H9 (cell line): ENCODE results near the gene SMURF1. TPM values are rescaled to one million over a fixed set of nuclear protein-coding genes. Genes with fewer than 3 reads are reported as not detected.

Source experiments
- DNase-seq: peaks from one replicate; pipeline ENCODE4 v3.0.0-alpha.2; 2017
- H2AFZ ChIP-seq: one replicate; pipeline ENCODE4 v1.6.1; 2013; ENCODE audit warnings: mild to moderate bottlenecking, low read length, control low read depth, moderate library complexity
- H2AK5ac ChIP-seq: 2 replicates; pipeline ENCODE4 v1.6.1; 2013; ENCODE audit warnings: low read length, control low read depth, mixed read lengths; ENCODE audit not compliant: insufficient read length
- H2BK120ac ChIP-seq: one replicate; pipeline ENCODE4 v1.6.1; 2013; ENCODE audit warnings: low read depth, mild to moderate bottlenecking, low read length, control low read depth, inconsistent platforms; ENCODE audit not compliant: poor library complexity, severe bottlenecking
- H2BK12ac ChIP-seq: 2 replicates; pipeline ENCODE4 v1.6.1; 2013; ENCODE audit warnings: low read length, control low read depth, mixed read lengths, low read depth; ENCODE audit not compliant: insufficient read length
- H2BK15ac ChIP-seq: 2 replicates; pipeline ENCODE4 v1.6.1; 2013; ENCODE audit warnings: low read depth, low read length, control low read depth
- H2BK20ac ChIP-seq: one replicate; pipeline ENCODE4 v1.6.1; 2013; ENCODE audit warnings: low read depth, mild to moderate bottlenecking, low read length, control low read depth, inconsistent platforms; ENCODE audit not compliant: poor library complexity, severe bottlenecking
- H2BK5ac ChIP-seq: 2 replicates; pipeline ENCODE4 v1.6.1; 2013; ENCODE audit warnings: low read length, control low read depth, mixed read lengths; ENCODE audit not compliant: insufficient read length
- H3K14ac ChIP-seq: 2 replicates; pipeline ENCODE4 v1.6.1; 2013; ENCODE audit warnings: low read length, control low read depth; ENCODE audit not compliant: insufficient read depth
- H3K18ac ChIP-seq: 2 replicates; pipeline ENCODE4 v1.6.1; 2013; ENCODE audit warnings: low read depth, mild to moderate bottlenecking, mixed read lengths, low read length, control low read depth; ENCODE audit not compliant: insufficient read length
- H3K23ac ChIP-seq: 2 replicates; pipeline ENCODE4 v1.6.1; 2013; ENCODE audit warnings: low read length, control low read depth, mixed read lengths, low read depth; ENCODE audit not compliant: insufficient read length
- H3K23me2 ChIP-seq: 2 replicates; pipeline ENCODE4 v1.6.1; 2013; ENCODE audit warnings: low read depth, mild to moderate bottlenecking, mixed read lengths, low read length, control low read depth; ENCODE audit not compliant: insufficient read length, poor library complexity, severe bottlenecking
- H3K27ac ChIP-seq: 2 replicates; pipeline ENCODE4 v1.5.1; 2013; ENCODE audit warnings: low read length, control low read depth, mixed read lengths, low read depth; ENCODE audit not compliant: insufficient read length
- H3K27me3 ChIP-seq: 2 replicates; pipeline ENCODE4 v1.6.1; 2013; ENCODE audit warnings: low read length, control low read depth, inconsistent platforms; ENCODE audit not compliant: insufficient read depth
- H3K4ac ChIP-seq: 2 replicates; pipeline ENCODE4 v1.6.1; 2013; ENCODE audit warnings: low read depth, mild to moderate bottlenecking, control low read depth, inconsistent platforms, low read length, moderate library complexity
- H3K4me1 ChIP-seq: 2 replicates; pipeline ENCODE4 v1.6.1; 2013; ENCODE audit warnings: low read length, control low read depth, inconsistent platforms; ENCODE audit not compliant: insufficient read depth
- H3K4me2 ChIP-seq: 2 replicates; pipeline ENCODE4 v1.6.1; 2013; ENCODE audit warnings: low read length, control low read depth, mixed read lengths; ENCODE audit not compliant: insufficient read length, insufficient read depth
- H3K56ac ChIP-seq: 2 replicates; pipeline ENCODE4 v1.6.1; 2013; ENCODE audit warnings: low read depth, mild to moderate bottlenecking, mixed read lengths, low read length, control low read depth; ENCODE audit not compliant: insufficient read length
- H3K79me1 ChIP-seq: 2 replicates; pipeline ENCODE4 v1.6.1; 2013; ENCODE audit warnings: low read depth, mild to moderate bottlenecking, moderate library complexity, low read length, control low read depth, inconsistent platforms; ENCODE audit not compliant: insufficient read depth, poor library complexity, severe bottlenecking
- H3K79me2 ChIP-seq: 2 replicates; pipeline ENCODE4 v1.6.1; 2013; ENCODE audit warnings: low read length, control low read depth, inconsistent platforms; ENCODE audit not compliant: insufficient read depth
- H3K9ac ChIP-seq: 2 replicates; pipeline ENCODE4 v1.6.1; 2013; ENCODE audit warnings: low read length, control low read depth, mixed read lengths; ENCODE audit not compliant: insufficient read length; ENCODE audit errors: extremely low read depth
- H3K9me3 ChIP-seq: one replicate; pipeline ENCODE4 v1.6.1; 2013; ENCODE audit warnings: low read depth, low read length, inconsistent platforms; ENCODE audit not compliant: control insufficient read depth
- H3T11ph ChIP-seq: one replicate; pipeline ENCODE4 v1.6.1; 2013; ENCODE audit warnings: mild to moderate bottlenecking, low read length, control low read depth, inconsistent platforms
- H4K20me1 ChIP-seq: one replicate; pipeline ENCODE4 v1.6.1; 2013; ENCODE audit not compliant: control insufficient read depth, insufficient read length, insufficient read depth
- H4K5ac ChIP-seq: 2 replicates; pipeline ENCODE4 v1.6.1; 2013; ENCODE audit warnings: low read depth, mild to moderate bottlenecking, mixed read lengths, low read length, control low read depth; ENCODE audit not compliant: insufficient read length
- H4K8ac ChIP-seq: replicated peaks from 2 replicates; pipeline ENCODE4 v1.6.1; 2013; ENCODE audit warnings: low read length, control low read depth, mixed read lengths, low read depth; ENCODE audit not compliant: insufficient read length
- H4K91ac ChIP-seq: 2 replicates; pipeline ENCODE4 v1.6.1; 2013; ENCODE audit warnings: low read depth, mild to moderate bottlenecking, moderate library complexity, mixed read lengths, low read length, control low read depth; ENCODE audit not compliant: insufficient read length
- H3K27ac Mint-ChIP-seq, 3 experiments: 2 replicates in 2 of 3; 3 replicates in 1 of 3; pipeline ENCODE4 v1.8.0; 2020 to 2021; ENCODE audit warnings: mixed read lengths in 3 of 3, mild to moderate bottlenecking in 1 of 3, moderate library complexity in 1 of 3
- H3K27me3 Mint-ChIP-seq: 2 replicates; pipeline ENCODE4 v1.8.0; 2021; ENCODE audit warnings: low read depth, mild to moderate bottlenecking, moderate library complexity, mixed read lengths
- H3K36me3 Mint-ChIP-seq, 3 experiments: 2 replicates in 2 of 3; 3 replicates in 1 of 3; pipeline ENCODE4 v1.8.0; 2020 to 2021; ENCODE audit warnings: low read depth in 3 of 3, mixed read lengths in 3 of 3; ENCODE audit not compliant: insufficient read depth in 1 of 3
- H3K4me1 Mint-ChIP-seq, 2 experiments: 2 replicates each; pipeline ENCODE4 v1.8.0; 2020; ENCODE audit warnings: mixed read lengths in 2 of 2
- H3K4me3 Mint-ChIP-seq, 2 experiments: 2 replicates in 1 of 2; 3 replicates in 1 of 2; pipeline ENCODE4 v1.8.0; 2020 to 2021; ENCODE audit warnings: mild to moderate bottlenecking in 2 of 2, mixed read lengths in 2 of 2, moderate library complexity in 1 of 2
- H3K9me3 Mint-ChIP-seq, 2 experiments: 2 replicates in 1 of 2; 3 replicates in 1 of 2; pipeline ENCODE4 v1.8.0; 2020; ENCODE audit warnings: mild to moderate bottlenecking in 2 of 2, mixed read lengths in 2 of 2, moderate library complexity in 1 of 2
- CTCF ChIP-seq: fragments of 200-600 bp; sonication (generic); conservative IDR thresholded peaks from 3 replicates; pipeline ENCODE4 v1.8.0; 2021; ENCODE audit warnings: antibody characterized with exemption, mild to moderate bottlenecking
- WGBS: extraction: QIAGEN DNeasy Blood & Tissue Kit; methylation state at CpG from one replicate; pipeline ENCODE4 v1.1.7; 2013; ENCODE audit warnings: missing lambda C conversion rate, low lambda C conversion rate, mixed read lengths; ENCODE audit not compliant: insufficient read length; ENCODE audit errors: extremely low coverage; 5-methylcytosine and 5-hydroxymethylcytosine counted together
- total RNA-seq: library from RNA; stranded (reverse); gene quantifications from 2 replicates; pipeline ENCODE4 v1.2.1, GENCODE V29; 2021

Gene SMURF1
- total RNA-seq, 1 experiment from 2014 or later, result 29.4 TPM

GRCh38 chr7:98993024-98993897 is 150.6 kb downstream of the SMURF1 start:
- H3K56ac ChIP-seq, result no peak overlapping the region
- H2AFZ ChIP-seq, result no peak overlapping the region
- H3K9me3 Mint-ChIP-seq, result no peaks in the 10 kb centered on the region
- H3K79me1 ChIP-seq, result no peaks in the 10 kb centered on the region
- no peak overlapping the region for H2BK5ac ChIP-seq
- no peak overlapping the region for H3K23ac ChIP-seq
- no peak overlapping the region for H4K91ac ChIP-seq
- DNase-seq, result no peak
- H3K4ac ChIP-seq, result no peak overlapping the region
- no peaks in the 10 kb centered on the region for H3K79me2 ChIP-seq
- H4K5ac ChIP-seq, result no peak overlapping the region
- no peak overlapping the region for H2BK15ac ChIP-seq
- no peak overlapping the region for H3K27ac Mint-ChIP-seq
- H3K36me3 Mint-ChIP-seq, result peaks cover 36 to 83% (median 71%) of the 10 kb centered on the region in 3 experiments
- no peak overlapping the region for H3K4me3 Mint-ChIP-seq
- H3K4me1 ChIP-seq, result no peaks in the 10 kb centered on the region
- peak; percentile 57 for TF ChIP-seq CTCF
- no peak overlapping the region for H2BK20ac ChIP-seq
- H3K4me2 ChIP-seq, result no peak overlapping the region
- H3K9ac ChIP-seq, result no peak overlapping the region
- H3T11ph ChIP-seq, result no peak overlapping the region
- H2BK12ac ChIP-seq, result no peak overlapping the region
- no peaks in the 10 kb centered on the region for H4K20me1 ChIP-seq
- H3K27ac ChIP-seq, result no peak overlapping the region
- H4K8ac ChIP-seq, result no peak overlapping the region
- no peak overlapping the region for H3K14ac ChIP-seq
- H3K27me3 ChIP-seq, result no peaks in the 10 kb centered on the region
- H3K18ac ChIP-seq, result no peak overlapping the region
- no peak overlapping the region for H2BK120ac ChIP-seq
- no peaks in the 10 kb centered on the region for H3K9me3 ChIP-seq
- no CpG with 5 or more reads among the region's 32 CpGs for WGBS
- H3K23me2 ChIP-seq, result no peaks in the 10 kb centered on the region
- H3K27me3 Mint-ChIP-seq, result no peaks in the 10 kb centered on the region; the same call in 1 of the 2 replicates
- H2AK5ac ChIP-seq, result no peak overlapping the region
- H3K4me1 Mint-ChIP-seq, result no peaks in the 10 kb centered on the region
